Right lobe of liver (tissue), 6 donors: ENCODE data around the gene FHL1. TPM values are rescaled to one million over a fixed set of nuclear protein-coding genes. Genes with fewer than 3 reads are reported as not detected.

ENCODE experiments used
- ATAC-seq, 4 donors: fragments of 200-7000 bp; cut with Tn5 transposase; one replicate each; pipeline ENCODE4 v1.9.1; 2020; ENCODE audit warnings: mild to moderate bottlenecking in 4 of 4, moderate library complexity in 4 of 4
- DNase-seq, 3 donors: peaks; one replicate each; pipeline ENCODE4 v3.0.0-alpha.2; 2020
- H3K27ac ChIP-seq, 3 donors: fragments of 200-600 bp; one replicate each; pipeline ENCODE4 v1.8.0; 2022
- H3K27me3 ChIP-seq, 2 donors: fragments of 200-600 bp; one replicate each; pipeline ENCODE4 v1.8.0; 2022
- H3K36me3 ChIP-seq, 4 donors: fragments of 200-600 bp; sonication (generic) in 1 of 4; one replicate each; pipeline versions ENCODE4 v1.5.1 to v1.8.0; 2017 to 2022; ENCODE audit warnings: control low read depth in 1 of 4
- H3K4me1 ChIP-seq, 4 donors: fragments of 200-600 bp; sonication (generic) in 1 of 4; one replicate each; pipeline versions ENCODE4 v1.5.1 to v1.8.0; 2017 to 2022; ENCODE audit warnings: control low read depth in 1 of 4
- H3K4me3 ChIP-seq, 3 donors: fragments of 200-600 bp; one replicate each; pipeline ENCODE4 v1.8.0; 2022
- H3K9me3 ChIP-seq, 4 donors: fragments of 200-600 bp; sonication (generic) in 1 of 4; one replicate each; pipeline versions ENCODE4 v1.5.1 to v1.8.0; 2017 to 2022; ENCODE audit warnings: control low read depth in 1 of 4
- POLR2A ChIP-seq: fragments of 450-650 bp; IDR thresholded peaks from one replicate; pipeline ENCODE4 v1.6.1; 2017; ENCODE audit warnings: antibody characterized with exemption, mild to moderate bottlenecking
- WGBS: methylation state at CpG from one replicate; pipeline ENCODE4 v1.1.6; 2018; ENCODE audit warnings: low coverage, low lambda C conversion rate; ENCODE audit not compliant: insufficient coverage; ENCODE audit errors: missing lambda C conversion rate; 5-methylcytosine and 5-hydroxymethylcytosine counted together
- intact Hi-C, 2 donors: fragments of 100-400 bp; cut with DNase I; formaldehyde crosslinking; loops; one replicate each; pipeline versions ENCODE4 v1.11.2 to v1.14.1; 2022
- small RNA-seq, 2 experiments: library from RNA; depleted of rRNA; stranded (forward); fragments of <200 nt; gene quantifications; one replicate each; pipeline ENCODE3, GENCODE V24; 2016
- total RNA-seq, 6 experiments: library from RNA; depleted of rRNA in 2 of 6; stranded (reverse); fragments of >200 nt in 2 of 6; fragmentation: NEBNext Ultra II Directional in 3 of 6; extraction: Animal tissue kit (Norgen Biotek cat#: 25700) in 3 of 6; gene quantifications; one replicate each; pipeline versions ENCODE4 v1.1.0 to v1.2.4, GENCODE V29; 2016 to 2023
- TF ChIP-seq, protein P1 (sequence below), 4 donors: fragments of 200-600 bp in 3 of 4; fragments of 450-650 bp in 1 of 4; IDR thresholded peaks; one replicate each; pipeline versions ENCODE4 v1.5.1 to v1.8.0; 2016 to 2022; ENCODE audit warnings: antibody characterized with exemption in 4 of 4, mild to moderate bottlenecking in 2 of 4
- donor health status: DM: no; HTN: yes; CAD: no.
- donor health status: DM: no; HTN: no; CAD: no.
- donor health status: DM: no; HTN: no; CAD: no.
- donor health status: DM: no; HTN: yes; CAD: no.
- donor health status: DM: no; HTN: yes; CAD: no.

Gene FHL1
- total RNA-seq, 6 experiments from 2014 or later = 8.0 to 27.6 (median 18.5) TPM

DNA sequence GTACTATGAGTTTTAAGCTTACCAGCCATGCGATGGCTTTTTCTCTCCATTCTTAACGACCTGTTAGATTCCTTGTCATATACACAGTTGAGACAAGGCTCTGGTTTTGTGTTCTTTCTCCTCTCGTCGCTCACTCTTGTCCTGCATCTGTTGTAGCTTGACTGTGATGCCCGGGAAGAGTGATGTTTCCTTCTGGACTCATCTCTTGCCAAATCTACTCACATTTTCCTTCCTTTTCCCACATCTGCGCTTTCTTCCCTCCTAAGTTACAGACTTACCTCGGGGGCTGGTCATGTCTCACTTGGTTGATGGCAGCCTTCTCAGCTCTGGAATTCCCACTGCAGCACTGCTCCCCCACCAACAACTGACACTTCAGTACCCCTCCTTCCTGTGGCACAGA, 108.7 kb downstream of the FHL1 start:
- DNase-seq (no peak), ATAC-seq (no peak)
- TF ChIP-seq POLR2A = no peak
- TF ChIP-seq, protein P1, sequence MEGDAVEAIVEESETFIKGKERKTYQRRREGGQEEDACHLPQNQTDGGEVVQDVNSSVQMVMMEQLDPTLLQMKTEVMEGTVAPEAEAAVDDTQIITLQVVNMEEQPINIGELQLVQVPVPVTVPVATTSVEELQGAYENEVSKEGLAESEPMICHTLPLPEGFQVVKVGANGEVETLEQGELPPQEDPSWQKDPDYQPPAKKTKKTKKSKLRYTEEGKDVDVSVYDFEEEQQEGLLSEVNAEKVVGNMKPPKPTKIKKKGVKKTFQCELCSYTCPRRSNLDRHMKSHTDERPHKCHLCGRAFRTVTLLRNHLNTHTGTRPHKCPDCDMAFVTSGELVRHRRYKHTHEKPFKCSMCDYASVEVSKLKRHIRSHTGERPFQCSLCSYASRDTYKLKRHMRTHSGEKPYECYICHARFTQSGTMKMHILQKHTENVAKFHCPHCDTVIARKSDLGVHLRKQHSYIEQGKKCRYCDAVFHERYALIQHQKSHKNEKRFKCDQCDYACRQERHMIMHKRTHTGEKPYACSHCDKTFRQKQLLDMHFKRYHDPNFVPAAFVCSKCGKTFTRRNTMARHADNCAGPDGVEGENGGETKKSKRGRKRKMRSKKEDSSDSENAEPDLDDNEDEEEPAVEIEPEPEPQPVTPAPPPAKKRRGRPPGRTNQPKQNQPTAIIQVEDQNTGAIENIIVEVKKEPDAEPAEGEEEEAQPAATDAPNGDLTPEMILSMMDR (IDR thresholded peaks at IDR 0.05) = no peak
- no peaks in the 10 kb centered on the region for H3K36me3 ChIP-seq
- H3K9me3 ChIP-seq = no peaks in the 10 kb centered on the region
- H3K4me3 ChIP-seq = no peak overlapping the region
- H3K27ac ChIP-seq = no peak overlapping the region
- no peaks in the 10 kb centered on the region for H3K27me3 ChIP-seq
- H3K4me1 ChIP-seq = peaks cover 0 to 5% (median 0%) of the 10 kb centered on the region in 4 donors
- intact Hi-C loops = no loop called here
- WGBS = 31% methylated on average over 7 of the region's 7 CpGs

GRCh38 chrX:136258951-136259350, 111.6 kb downstream of the FHL1 start:
- TF ChIP-seq POLR2A = no peak
- TF ChIP-seq, protein P1 (IDR thresholded peaks at IDR 0.05) = no peak
- 77% methylated on average over 1 of the region's 1 CpG for WGBS
- intact Hi-C loops = no loop called here
- Histone ChIP-seq H3K36me3 (no peaks in the 10 kb centered on the region), H3K4me3 (no peak overlapping the region), H3K9me3 (no peaks in the 10 kb centered on the region), H3K4me1 (peaks cover 0 to 5% (median 0%) of the 10 kb centered on the region in 4 donors), H3K27ac (no peak overlapping the region), H3K27me3 (no peaks in the 10 kb centered on the region)
- DNase-seq = no peak
- no peak for ATAC-seq

GRCh38 chrX:136259543-136259942, 112.2 kb downstream of the FHL1 start:
- H3K4me1 ChIP-seq = peaks cover 0 to 5% (median 0%) of the 10 kb centered on the region in 4 donors
- no peak for DNase-seq
- intact Hi-C loops = no loop called here

GRCh38 chrX:136260776-136261175, 113.4 kb downstream of the FHL1 start:
- Histone ChIP-seq H3K27ac (no peak overlapping the region), H3K9me3 (no peaks in the 10 kb centered on the region), H3K27me3 (no peaks in the 10 kb centered on the region), H3K4me3 (no peak overlapping the region), H3K36me3 (no peaks in the 10 kb centered on the region), H3K4me1 (peaks cover 0 to 5% (median 0%) of the 10 kb centered on the region in 4 donors)
- TF ChIP-seq POLR2A = no peak
- TF ChIP-seq, protein P1 (IDR thresholded peaks at IDR 0.05) = no peak
- ATAC-seq (peak in 1 of 4 donors; percentile 13), DNase-seq (no peak)
- intact Hi-C loops = no loop called here

More at GRCh38 chrX:136259543-136259942, 112.2 kb downstream of the FHL1 start:
- no peak for TF ChIP-seq POLR2A
- peak; percentile 53 to 84 (median 78) for ATAC-seq
- H3K4me3 ChIP-seq = no peak overlapping the region
- 16% methylated on average over 4 of the region's 4 CpGs for WGBS
- H3K9me3 ChIP-seq = no peaks in the 10 kb centered on the region
- no peaks in the 10 kb centered on the region for H3K36me3 ChIP-seq
- peak overlapping the region in 2 of 3 donors; percentile 17 to 21 for H3K27ac ChIP-seq
- no peaks in the 10 kb centered on the region for H3K27me3 ChIP-seq

Small RNA genes lying within 50 kb of the gene (small RNA-seq; reads per million reads assigned to genes)
- 0 reads per million in 2 experiments for gene RF01210

Other genes starting within 250 kb of the FHL1 start
- 1 to 10 TPM; 4.4 to 7.4 (median 6.4) TPM for gene MMGT1, start 173.5 kb upstream of the FHL1 start, total RNA-seq
- gene SLC9A6, start 162.1 kb upstream of the FHL1 start, total RNA-seq = 1 to 10 TPM; 3.6 to 7.6 (median 4.9) TPM
- 1 to 10 TPM; 2.4 to 5.4 (median 4.1) TPM for gene MAP7D3, start 103.9 kb downstream of the FHL1 start, total RNA-seq
- under 1 TPM in 2 of 6 experiments, not detected in 4; 0.04 to 0.09 TPM for gene ADGRG4, start 153.4 kb downstream of the FHL1 start, total RNA-seq